ENCODE results near the gene ERC2.

ERC2 gene

GRCh38 chr3:55721716-55722484 lies 746.4 kb downstream of the ERC2 start:
- peak; percentile 14 for DNase-seq

- no peak for DNase-seq
These were observed 747.7 kb downstream of the ERC2 start for GRCh38 chr3:55720614-55721013.

GRCh38 chr3:55719508-55719907 lies 748.8 kb downstream of the ERC2 start:
- no peak for DNase-seq

GRCh38 chr3:55719006-55719405 lies 749.3 kb downstream of the ERC2 start:
- no peak for DNase-seq

- no peak for DNase-seq
These were observed 749.7 kb downstream of the ERC2 start for GRCh38 chr3:55718521-55718921.

- no peak for DNase-seq
These were observed 750.2 kb downstream of the ERC2 start for GRCh38 chr3:55718074-55718473.

- DNase-seq = no peak
These were observed 750.8 kb downstream of the ERC2 start for GRCh38 chr3:55717481-55717880.

- DNase-seq = no peak
These were observed 751.5 kb downstream of the ERC2 start for GRCh38 chr3:55716611-55717225.

GRCh38 chr3:55716044-55716443 lies 752.2 kb downstream of the ERC2 start:
- no peak for DNase-seq

GRCh38 chr3:55714057-55714456 lies 754.2 kb downstream of the ERC2 start:
- no peak for DNase-seq

GRCh38 chr3:55711646-55712045 lies 756.6 kb downstream of the ERC2 start:
- DNase-seq = no peak

GRCh38 chr3:55709411-55710012 lies 758.8 kb downstream of the ERC2 start:
- DNase-seq = no peak

- DNase-seq = no peak
These were observed 759.3 kb downstream of the ERC2 start for GRCh38 chr3:55708921-55709320.

- no peak for DNase-seq
These were observed 760.0 kb downstream of the ERC2 start for GRCh38 chr3:55708242-55708641.

GRCh38 chr3:55704521-55704920 lies 763.7 kb downstream of the ERC2 start:
- no peak for DNase-seq

- no peak for DNase-seq
These were observed 765.4 kb downstream of the ERC2 start for GRCh38 chr3:55702822-55703221.

GRCh38 chr3:55701997-55702396 lies 766.3 kb downstream of the ERC2 start:
- no peak for DNase-seq

- DNase-seq = no peak
These were observed 769.4 kb downstream of the ERC2 start for GRCh38 chr3:55698831-55699230.

- DNase-seq = no peak
These were observed 770.9 kb downstream of the ERC2 start for GRCh38 chr3:55697177-55697865.

- DNase-seq = no peak
These were observed 775.2 kb downstream of the ERC2 start for GRCh38 chr3:55692957-55693558.

- DNase-seq = no peak
These were observed 775.8 kb downstream of the ERC2 start for GRCh38 chr3:55692295-55692956.

GRCh38 chr3:55691141-55691540 lies 777.1 kb downstream of the ERC2 start:
- no peak for DNase-seq

GRCh38 chr3:55690726-55691125 lies 777.5 kb downstream of the ERC2 start:
- DNase-seq = no peak

Measured in hematopoietic multipotent progenitor cell treated with erythropoietin and hydrocortisone succinate and interleukin-3 and kit ligand, for 6 days (in vitro differentiated cells).